ENCODE results near the gene CHST11. TPM values are rescaled to one million over a fixed set of nuclear protein-coding genes. Genes with fewer than 3 reads are reported as not detected.

Gene CHST11
- total and polyA plus RNA-seq, 10 of the 15 experiments (the other 5 are each of a cell fraction or from before 2014, with no cell fraction given), result 1.9 to 38.1 (median 17.2) TPM

- TF ChIP-seq ZNF207 (IDR thresholded peaks at IDR 0.05; ENCODE audit: borderline replicate concordance), result peak; percentile 35; the same call in 1 of the 2 replicates
- TF ChIP-seq HSF1 (IDR thresholded peaks at IDR 0.05; ENCODE audit: low read depth, low read length), result no peak
- TF ChIP-seq ETV6 (conservative IDR thresholded peaks at IDR 0.05 in 1 of 2, IDR thresholded peaks at IDR 0.05 in 1 of 2; ENCODE audit: borderline replicate concordance in 1 of 2, low read depth in 1 of 2), result peak in 1 of 2 experiments; percentile 95; a peak in 2 of 4 replicates
- TF ChIP-seq BMI1 (IDR thresholded peaks at IDR 0.05; ENCODE audit: borderline replicate concordance), result peak; percentile 26; the same call in 1 of the 2 replicates
- TF ChIP-seq RAD21 (IDR thresholded peaks at IDR 0.05; ENCODE audit: insufficient read depth, low read depth, low read length), result peak; percentile 20; the same call in 1 of the 2 replicates
- TF ChIP-seq CREM (IDR thresholded peaks at IDR 0.05; ENCODE audit: low read depth), result peak; percentile 68
- peak; percentile 34; the same call in 1 of the 2 replicates for TF ChIP-seq TBL1XR1 (IDR thresholded peaks at IDR 0.05; ENCODE audit: low read depth, low read length)
- peak; percentile 48; the same call in 1 of the 2 replicates for TF ChIP-seq POLR2A (IDR thresholded peaks at IDR 0.05; ENCODE audit: low read depth, low read length)
- TF ChIP-seq ZNF24 (IDR thresholded peaks at IDR 0.05), result peak; percentile 19
- no peak for TF ChIP-seq SUPT20H (IDR thresholded peaks at IDR 0.05; ENCODE audit: borderline replicate concordance, control insufficient read depth, low read depth, low read length)
- peak; percentile 86 for TF ChIP-seq EED (IDR thresholded peaks at IDR 0.05; ENCODE audit: low read depth)
- 0 out of 2 replicates have a peak, but pooled peaks have one; percentile 59 for TF ChIP-seq GATAD2B (conservative IDR thresholded peaks at IDR 0.05; ENCODE audit: low read depth)
- TF ChIP-seq CTCF (IDR thresholded peaks at IDR 0.05 in 2 of 3, conservative IDR thresholded peaks at IDR 0.05 in 1 of 3; ENCODE audit: control insufficient read depth in 2 of 3, extremely low read depth in 1 of 3, insufficient read depth in 1 of 3, low read depth in 3 of 3, low read length in 3 of 3), result no peak
- no peak for TF ChIP-seq MYB (IDR thresholded peaks at IDR 0.05; ENCODE audit: borderline replicate concordance, low read depth, low read length)
- TF ChIP-seq USF1 (IDR thresholded peaks at IDR 0.05; ENCODE audit: borderline replicate concordance, extremely low read length, insufficient read depth, low read depth, low read length), result no peak
- peak; percentile 77 for TF ChIP-seq BCL3 (IDR thresholded peaks at IDR 0.05; ENCODE audit: borderline replicate concordance, insufficient read depth, low read depth, low read length, poor library complexity, severe bottlenecking)
- no peak for TF ChIP-seq KDM1A (IDR thresholded peaks at IDR 0.05; ENCODE audit: borderline replicate concordance)
- peak; percentile 59; the same call in 1 of the 2 replicates for TF ChIP-seq NR2F1 (conservative IDR thresholded peaks at IDR 0.05)
- peak; percentile 60; the same call in 1 of the 2 replicates for TF ChIP-seq TCF12 (IDR thresholded peaks at IDR 0.05; ENCODE audit: low read depth, low read length)
- no peak for TF ChIP-seq FOXK2 (IDR thresholded peaks at IDR 0.05)
- TF ChIP-seq EP300 (IDR thresholded peaks at IDR 0.05; ENCODE audit: borderline replicate concordance in 1 of 2, control insufficient read depth in 1 of 2, low read depth in 2 of 2, low read length in 2 of 2), result peak; percentile 46 to 77; a peak in 1 of 4 replicates
- peak; percentile 75 for TF ChIP-seq RELA (IDR thresholded peaks at IDR 0.05; ENCODE audit: borderline replicate concordance, partially characterized antibody)
- peak; percentile 25; the same call in 1 of the 2 replicates for TF ChIP-seq MXI1 (IDR thresholded peaks at IDR 0.05; ENCODE audit: low read depth, low read length)
These were observed 112.8 kb downstream of the CHST11 start (continued) for GRCh38 chr12:104569346-104570173.
